Right forelimb (tissue), 1 donor: ENCODE measurements around the gene C16orf46.

ENCODE experiments used
- DNase-seq: peaks from one replicate; pipeline ENCODE4 v3.0.0-alpha.2; 2018

C16orf46 gene

GRCh38 chr16:81012974-81013373 lies 64.1 kb downstream of the C16orf46 start:
- DNase-seq, result no peak
